ENCODE data around the gene CLRN3.

CLRN3 gene

DNA sequence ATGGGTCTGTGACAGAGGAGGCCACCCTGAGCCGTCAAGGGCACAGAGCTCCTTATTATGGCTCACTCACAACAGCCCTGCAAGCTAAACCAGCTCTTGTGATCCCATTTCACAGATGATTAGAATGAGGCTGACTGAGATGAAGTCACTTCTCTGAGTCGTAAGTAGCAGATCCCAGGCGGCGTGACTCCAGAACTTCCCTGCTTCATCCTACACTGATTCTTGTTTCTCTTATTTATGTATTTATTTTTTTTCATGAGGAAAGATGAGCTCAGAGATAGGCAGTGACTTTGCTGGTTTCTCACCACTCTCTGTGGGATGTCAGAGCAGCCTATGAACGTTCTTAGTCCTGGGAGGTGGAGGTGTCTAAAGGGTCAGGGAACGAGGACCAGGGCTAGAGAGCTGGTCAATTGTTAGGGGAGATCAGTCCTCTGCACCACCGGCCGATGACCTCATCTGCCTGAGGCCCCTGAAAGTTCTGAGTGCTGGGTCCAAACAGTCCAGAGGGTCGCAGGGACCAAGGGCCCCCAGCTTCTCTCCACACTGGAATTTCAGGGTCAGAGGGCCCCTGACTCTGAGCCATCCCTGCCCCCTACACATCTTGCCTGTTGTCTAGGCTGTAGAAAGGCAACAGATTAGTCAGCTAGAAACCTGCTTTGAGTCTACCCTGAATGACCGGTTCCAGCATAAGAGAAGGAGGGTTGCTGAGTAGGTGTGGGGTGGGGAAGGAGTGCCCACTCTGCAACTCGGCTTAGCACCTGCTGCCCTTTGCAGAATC lies 17.9 kb downstream of the CLRN3 start:
- no peak for FAIRE-seq

DNA sequence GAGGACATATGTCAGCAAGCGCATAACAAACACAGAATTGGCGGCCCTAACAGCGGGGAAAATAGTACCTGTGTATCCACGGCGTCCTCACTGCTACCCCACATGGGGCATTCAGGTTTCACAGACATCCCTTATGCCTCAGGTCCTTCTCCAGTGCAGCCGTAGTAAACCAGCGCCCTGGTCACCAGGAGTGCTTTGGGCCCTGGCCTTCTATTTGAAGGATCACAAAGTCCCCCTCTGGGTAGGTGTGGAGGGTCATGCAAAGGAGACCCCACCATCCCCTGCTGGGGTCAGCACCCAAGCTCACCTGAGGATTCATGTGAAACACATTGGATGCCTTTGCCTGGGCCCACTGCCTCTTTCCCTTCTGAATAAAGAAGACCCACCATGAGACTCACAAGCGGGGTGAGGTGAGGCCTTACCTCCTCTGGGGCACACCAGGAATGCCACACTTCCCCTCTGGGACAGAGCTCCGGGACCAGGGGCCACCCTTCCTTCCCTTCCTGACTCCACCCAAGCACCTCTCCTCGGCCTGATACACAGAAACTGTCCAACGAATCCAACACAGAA lies 18.8 kb downstream of the CLRN3 start:
- no peak for FAIRE-seq

DNA sequence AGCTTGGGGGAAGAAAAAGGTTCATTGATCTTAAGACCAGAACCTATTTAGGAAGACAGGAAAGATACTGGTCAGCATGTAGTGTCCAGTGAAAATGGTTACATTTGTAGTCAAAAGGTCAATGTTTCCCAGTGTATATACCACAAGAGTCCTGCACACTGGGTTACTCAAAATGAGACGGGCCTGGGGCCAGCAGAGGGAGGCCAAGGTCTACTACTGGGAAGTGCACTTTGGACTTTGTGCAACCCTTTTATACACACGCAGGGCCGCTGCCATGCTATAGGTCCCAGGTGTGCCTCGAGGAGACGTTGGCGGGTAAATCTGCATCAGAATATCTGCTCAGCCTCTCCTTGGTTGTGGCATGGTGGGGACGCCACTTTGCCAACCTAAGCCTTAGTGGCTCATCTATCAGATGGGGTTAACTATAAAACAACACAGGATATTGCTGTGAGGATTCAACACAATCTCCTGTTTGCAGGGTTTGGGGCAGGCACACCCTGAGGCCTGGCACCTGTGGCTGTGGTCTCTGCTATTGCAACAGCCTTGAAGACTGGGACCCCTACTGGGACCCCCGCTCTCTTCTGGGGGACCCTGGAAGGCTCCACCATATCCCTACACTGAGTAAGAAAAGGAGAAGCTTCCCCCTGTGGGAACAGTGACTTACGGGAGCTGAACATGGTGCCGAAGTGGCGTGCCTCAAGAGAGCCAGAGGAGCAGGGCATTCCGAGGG lies 19.7 kb downstream of the CLRN3 start:
- FAIRE-seq = no peak

DNA sequence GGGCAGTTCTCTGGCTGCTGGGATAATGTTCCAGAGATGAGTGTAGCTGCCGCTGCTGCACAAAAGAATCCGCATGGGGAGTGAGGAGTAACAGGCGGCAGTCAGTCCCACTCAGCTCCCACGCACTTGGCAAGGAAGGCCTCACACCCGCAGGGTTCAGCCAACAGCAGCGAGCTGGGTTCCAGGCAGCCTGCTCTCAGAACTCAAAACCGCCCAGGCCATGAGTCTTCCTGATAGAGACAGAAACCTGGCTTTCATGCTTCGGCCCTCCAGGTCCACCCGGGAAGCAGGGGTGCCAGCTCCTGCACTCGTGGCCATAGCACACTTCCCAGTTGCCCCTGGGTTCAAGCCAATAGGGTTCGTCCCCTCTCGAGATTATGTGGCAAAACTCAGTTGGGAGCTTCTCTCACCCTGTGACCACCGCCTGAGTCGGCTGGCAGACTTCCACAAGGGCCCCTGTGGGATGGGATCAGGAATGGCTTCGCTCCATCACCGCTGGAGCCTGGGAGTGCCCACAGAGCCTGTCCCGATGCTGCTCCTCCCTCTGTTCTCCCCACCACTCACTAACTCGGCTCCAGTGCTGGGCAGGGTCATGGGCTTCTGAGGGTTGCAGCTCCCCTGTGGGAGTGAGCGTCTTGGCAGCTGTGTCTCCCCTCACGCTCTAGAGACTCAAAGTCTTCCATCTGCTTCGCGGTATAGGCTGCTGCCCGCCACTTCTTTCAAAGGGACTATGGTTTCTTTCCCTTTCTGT lies 20.6 kb downstream of the CLRN3 start:
- no peak for FAIRE-seq

DNA sequence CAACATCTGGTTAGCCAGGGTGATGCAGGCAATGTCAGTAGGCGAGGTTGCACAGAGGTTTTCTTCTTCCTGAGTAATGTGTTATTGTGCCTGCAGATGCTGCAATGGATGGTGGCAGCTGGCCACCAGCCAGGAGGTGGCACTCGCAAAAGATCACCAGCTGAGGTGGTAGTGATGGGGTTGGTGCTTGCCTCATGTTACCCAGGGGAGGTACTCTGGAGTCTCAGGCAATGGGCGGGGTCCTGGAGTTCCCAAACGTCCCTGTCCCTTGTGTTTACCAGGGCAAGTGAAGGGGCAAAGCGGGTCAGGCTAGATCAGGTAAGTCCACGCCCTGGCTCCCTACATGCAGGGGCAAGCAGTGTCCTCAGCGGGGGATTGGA lies 21.1 kb downstream of the CLRN3 start:
- no peak for FAIRE-seq

DNA sequence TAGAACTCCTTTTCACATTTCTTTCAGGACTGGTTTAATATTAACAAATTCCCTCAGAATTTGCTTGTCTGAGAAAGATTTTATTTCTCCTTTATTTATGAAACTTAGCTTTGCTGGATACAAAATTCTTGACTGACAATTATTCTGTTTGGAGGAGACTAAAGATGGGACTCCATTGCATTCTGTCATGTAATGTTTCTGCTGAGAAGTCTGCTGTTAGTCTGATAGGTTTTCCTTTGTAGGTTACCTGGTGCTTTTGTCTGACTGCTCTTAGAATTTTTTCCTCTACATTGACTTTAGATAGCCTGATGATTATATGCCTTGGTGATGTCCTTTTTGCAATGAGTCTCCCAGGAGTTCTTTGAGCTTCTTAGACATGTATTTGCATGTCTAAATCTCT lies 23.4 kb downstream of the CLRN3 start:
- no peak for FAIRE-seq

DNA sequence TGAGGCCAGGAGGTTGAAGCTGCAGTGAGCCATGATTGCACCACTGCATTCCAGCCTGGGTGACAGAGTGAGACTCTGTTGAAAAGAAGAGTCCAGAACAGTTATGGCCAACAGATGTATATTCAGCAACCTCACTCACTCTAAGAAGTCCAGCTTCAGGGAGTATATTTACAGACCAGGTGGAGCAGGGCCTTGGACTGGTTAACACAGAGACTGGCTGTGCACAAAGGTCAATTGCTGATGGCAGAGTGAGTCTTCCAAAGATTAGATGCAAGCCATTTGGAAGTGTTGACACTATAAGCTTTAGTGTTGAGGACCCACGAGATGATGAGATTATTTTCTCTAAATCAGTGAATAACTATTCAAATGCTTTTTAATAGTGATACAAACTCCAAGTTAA lies 24.9 kb downstream of the CLRN3 start:
- no peak for FAIRE-seq

DNA sequence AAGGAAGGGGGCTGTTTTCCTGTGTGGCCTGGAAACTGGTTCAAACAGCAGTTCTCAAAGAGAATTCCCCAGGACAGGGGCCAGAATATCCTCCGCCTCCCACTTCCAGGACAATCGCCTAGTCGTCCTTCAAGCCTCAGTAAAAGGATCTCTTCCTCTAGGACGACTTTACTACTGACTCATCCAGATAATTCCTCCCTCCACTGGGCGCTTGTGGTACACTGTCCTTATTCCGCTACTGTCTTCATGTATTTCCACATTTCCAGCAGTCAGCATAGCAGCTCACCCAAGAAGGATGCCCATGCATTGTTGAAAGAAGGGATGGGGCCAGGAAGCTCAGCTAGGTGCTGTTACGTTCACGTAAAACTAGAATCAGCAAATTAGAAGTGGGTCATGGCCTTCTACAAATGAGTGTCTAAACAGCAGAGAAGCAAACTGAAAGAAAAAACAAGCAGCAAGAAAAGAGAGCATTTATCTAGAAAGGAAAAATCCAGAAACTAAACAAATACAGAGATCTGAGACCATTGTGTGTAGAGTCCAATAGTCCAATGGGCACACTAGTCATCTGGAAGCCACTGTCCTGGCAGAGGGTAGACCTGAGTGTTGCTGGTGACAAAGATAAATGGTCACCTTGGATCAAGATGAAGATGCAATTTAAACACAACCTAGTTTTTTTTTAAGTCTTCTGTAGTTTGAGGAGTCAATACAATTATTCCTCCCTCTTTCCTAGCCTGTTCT lies 26.3 kb downstream of the CLRN3 start:
- no peak for FAIRE-seq

DNA sequence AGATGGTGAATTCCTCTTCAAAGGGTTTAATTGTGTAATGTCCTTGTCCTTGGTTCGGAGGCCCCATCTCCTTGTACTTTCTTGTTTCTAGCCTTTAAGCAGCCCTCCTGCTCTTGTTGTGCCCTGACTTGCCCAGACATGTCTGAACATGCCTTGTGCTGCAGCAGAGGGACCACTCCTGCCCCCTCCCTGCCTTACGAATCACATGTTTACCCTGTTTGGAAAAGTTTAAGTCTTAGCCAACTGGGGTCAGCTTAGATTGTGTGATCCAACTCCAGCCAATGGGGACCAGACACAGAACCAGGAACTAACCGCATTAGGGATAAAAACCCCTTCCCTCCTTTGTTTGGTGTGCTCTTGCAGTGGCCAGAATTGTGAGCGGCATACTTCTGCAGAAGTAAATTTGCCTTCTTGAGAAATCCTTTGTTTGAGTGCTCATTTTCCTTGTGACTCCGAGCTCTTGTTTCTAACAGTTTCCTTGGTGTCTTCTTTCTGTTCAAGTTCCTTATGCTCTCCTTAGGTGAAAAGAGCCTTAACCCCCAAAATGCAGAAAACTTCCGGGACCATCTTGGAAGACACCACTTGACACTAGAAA lies 29.4 kb downstream of the CLRN3 start:
- FAIRE-seq = no peak

DNA sequence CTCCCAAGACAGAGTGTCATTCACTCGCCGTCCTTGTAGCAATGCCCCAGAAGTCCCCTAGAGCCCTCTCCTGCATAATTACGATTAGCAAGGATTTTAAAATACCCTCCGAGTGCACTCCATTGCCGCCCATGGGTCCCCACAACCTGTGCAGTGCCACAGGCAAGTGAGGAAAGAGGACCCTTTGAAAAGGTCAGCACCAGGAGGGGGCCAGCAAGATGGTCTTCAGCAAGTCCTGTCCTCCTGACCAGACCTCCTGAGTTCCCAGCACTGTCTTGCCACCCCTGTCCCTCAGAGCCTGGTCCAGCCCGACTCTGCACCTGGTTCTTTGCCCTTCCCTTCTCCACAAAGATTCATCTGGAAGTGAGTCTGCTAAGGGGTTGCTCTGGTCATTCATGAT lies 32.1 kb downstream of the CLRN3 start:
- no peak for FAIRE-seq

DNA sequence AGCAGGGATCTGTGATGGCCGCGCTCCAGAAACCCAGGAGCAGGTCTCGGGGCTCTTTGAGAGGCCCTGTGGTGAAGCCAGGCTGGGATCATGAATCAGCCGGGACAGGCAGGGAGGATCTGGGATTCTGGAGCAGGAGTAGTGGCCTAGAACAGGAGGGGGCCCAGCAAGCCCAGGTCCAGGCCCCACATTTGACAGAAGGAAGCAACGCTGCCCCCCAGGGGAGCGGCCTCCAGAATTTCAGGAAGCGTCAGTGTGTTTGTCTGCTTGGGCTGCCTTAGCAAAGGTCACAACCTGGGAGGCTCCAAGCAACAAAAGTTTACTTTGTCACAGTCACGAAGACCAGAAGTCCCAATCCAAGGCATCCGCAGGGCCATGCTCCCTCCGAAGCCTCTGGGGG lies 36.8 kb downstream of the CLRN3 start:
- no peak for FAIRE-seq

DNA sequence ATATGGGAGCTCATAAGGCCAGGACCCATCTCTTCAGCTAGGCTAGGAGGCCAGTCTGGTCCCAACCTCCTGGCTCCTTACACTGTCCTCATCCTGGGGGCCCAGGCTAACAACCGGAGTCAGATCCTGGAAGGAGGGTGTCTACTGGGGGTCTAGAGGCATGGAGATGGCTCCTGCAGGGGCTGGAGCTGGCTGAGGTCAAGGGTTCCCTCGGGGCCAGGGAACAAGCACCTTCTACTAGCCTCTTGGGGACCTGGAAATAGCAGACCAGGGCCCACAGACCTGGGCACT lies 37.2 kb downstream of the CLRN3 start:
- no peak for FAIRE-seq

DNA sequence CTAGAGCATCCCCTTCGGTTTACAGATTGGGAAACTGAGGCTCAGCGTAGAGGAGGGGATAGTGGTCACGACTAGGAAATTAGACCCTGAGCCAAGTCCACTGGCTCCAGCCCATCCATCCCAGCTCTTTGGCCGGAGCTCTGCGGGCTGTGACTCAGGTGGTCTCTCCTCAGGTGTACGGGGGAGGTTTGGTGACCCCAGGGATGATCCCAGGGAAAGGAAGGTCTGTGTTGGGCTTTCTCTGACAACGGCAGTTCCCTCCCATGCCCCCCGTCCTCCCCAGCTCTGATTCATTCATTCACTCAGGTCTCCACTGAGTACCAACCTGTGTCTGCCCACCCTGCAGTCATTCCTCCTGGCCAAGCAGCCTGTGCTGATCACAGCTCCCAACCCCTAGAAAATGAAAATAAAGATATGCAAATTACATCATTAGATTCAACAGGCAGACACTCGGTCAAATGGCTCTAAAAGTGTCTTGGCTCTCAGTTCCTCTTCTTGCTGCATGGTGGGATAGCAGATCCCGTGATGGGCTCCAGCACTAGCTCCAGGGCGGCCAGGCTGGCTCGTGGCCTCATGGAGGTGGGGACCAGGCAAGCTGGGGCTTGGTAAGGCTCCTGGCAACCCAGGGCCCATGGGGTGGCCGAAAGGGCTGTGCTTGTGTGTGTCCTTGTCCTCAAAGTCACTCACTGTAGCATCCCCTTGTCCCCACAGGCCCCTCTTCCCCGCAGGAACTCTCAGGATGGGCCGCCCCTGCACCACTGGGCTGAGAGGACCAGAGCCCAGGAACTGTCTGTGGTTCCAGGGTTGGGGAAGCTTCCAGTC lies 37.8 kb downstream of the CLRN3 start:
- FAIRE-seq = no peak

DNA sequence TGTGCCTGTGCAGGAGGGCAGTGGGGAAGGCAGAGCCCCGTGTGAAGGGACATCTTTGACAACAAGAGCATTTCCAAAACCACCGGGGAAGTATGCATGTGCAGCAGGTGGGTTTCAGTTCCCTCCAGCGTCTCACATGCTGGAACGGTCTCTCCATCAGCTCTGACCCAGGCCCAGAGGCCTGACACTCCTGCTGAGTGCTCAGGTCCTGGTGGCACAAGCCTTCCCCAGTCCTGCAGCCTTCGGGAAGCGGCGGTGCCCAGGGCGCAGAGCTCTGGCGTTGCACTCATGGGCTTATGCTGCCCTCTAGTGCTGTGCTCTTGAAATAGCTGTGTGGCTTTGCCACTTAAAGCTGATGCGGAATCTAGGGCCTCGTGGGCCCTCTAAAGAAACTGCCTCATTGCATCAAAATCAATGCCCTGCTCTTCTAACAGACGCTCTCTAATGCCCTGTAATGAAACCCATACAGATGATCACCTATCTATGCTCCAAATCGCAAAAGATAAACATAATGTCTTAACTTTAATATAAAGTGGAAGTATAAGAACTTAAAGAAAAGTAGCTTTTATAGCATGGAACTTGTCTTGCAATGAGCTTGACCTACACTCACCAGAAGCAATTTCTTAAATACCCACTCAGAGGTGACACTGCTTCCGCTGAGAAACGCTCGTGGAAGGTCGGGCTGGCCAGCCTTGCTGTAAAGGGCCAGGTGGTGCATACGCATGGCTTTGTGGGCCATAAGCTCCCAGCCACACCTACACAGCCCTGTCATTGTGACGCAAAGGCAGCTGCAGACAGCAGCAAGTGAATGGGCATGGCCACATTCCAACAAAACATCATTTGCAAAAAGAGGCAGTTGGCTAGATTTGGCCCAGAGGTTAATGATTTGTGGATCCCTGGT lies 38.6 kb downstream of the CLRN3 start:
- no peak for FAIRE-seq

DNA sequence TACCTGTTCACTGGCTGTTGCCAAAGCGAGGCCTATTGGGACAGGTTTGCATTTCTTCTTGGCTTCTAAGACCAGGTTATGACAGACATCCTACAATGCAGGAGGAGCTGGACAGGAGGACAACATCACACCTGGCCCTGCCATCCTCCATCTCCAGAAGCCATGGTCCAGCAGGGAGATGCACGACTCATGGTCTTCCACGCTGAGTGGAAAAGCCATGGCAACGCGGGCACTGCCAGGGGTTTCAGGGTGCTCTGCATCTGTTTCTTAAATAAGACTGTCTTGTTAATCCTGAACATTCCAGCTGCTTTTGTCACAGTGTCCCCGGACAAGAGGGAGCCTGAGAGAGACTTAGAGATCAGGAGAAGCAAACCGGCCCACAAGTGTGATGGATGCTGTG lies 40.3 kb downstream of the CLRN3 start:
- FAIRE-seq = no peak

DNA sequence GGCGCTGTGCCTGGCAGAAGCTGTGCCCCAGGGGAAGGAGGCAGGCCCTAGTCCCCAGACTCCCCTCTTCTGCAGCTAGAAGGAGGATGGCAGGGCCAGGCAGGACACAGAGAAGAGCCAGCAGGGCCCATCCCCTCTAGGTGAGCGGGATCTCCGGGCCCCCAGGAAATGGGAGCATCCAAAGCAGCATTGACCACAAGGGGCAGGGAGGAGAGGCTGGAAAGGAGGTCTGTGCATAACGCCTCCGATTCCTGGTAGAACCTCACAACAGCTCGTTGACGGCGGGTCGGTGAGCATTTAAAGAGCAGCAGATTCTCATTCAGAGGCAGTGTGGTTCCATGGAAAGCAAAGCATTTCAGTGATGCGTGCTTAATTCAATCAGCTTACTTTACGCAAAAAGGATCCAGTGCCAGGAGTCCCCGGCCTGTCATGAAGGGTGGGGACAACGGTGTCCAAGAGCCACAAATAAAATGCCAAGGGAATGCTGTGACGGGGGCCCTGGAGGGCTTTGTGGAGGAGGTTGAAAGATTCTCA lies 41.0 kb downstream of the CLRN3 start:
- FAIRE-seq = no peak

DNA sequence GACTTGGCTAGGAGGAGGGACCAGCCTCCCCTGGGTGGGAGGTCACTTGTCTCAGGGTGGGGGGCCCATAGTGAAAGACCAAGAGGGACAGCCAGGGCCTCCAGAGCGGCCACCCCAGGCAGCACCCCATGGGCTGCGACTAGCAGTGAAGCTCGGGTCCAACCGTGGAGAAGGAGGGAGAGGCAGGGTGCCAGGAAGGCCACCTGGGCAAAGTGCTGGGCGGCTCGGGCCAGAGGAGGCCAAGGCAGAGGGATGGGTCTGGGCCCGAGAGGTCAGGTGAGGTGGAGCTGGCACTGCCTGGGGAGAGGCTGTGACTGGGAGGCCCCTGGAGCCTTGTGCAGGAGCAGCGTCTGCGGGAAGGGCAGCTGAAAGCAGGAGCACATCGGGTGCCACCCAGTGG lies 41.8 kb downstream of the CLRN3 start:
- FAIRE-seq = no peak

DNA sequence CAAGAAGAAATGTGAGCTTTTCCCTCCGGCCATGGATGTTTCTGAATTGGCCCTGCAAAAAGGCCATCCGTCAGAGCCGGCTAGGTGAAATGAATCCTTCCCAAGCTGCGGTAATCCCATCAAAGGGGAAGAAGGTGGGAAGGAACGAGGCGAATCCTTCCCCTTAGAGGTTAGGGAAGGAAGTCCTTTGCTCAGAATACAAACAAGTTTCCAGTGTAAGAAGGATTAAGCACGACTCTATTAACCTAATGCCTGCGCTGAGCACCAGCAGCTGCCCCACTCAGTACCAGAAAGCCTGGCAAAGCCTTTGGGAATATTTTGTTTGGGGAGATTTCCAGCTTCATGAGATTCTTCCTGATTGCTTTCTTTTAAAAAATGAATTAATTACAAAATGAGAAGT lies 42.8 kb downstream of the CLRN3 start:
- FAIRE-seq = no peak

DNA sequence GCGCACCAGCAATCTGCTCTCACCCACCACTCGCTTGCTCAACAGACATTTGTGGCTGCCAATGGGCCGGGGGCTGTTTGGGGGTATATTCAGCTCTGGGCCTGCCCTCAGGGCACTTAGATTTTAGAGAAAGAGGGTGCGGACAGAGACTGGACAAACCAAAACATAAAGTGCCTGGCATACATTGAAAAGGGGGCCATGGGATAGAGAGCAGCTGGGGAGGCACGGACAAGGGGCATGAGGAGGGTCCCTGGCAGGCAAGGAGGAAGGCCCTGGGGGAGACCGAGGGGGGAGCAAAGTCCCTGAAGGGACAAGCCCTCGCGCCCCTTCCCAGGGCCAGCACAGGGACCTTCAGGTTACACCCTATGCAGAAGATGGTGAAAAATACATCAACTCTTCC lies 43.5 kb downstream of the CLRN3 start:
- FAIRE-seq = no peak

DNA sequence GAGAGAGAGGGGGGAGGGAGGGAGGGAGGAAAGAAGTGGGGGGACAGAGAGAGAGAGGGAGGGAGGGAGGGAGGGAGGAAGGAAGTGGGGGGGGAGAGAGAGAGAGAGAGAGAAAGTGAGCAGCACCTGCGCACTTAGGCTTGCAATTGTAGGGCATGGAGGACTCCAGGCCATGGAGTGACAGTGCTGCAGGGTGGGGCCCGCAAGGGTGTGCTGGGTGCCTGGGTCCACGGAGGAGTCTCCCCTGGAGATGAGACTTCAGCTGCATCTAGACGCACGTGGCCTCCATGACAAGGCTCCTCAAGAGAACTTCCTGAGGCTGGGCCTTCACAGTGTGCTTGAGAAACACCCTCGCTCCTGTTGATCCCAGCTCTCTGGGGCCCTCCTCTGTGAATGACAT lies 44.5 kb downstream of the CLRN3 start:
- FAIRE-seq = no peak

All from colon (tissue), 2 donors.